Amniotic stem cell (primary cell): ENCODE results near the gene LSM5.

Source experiments
- DNase-seq: peaks from one replicate; lab custom pipeline; 2025; lab: John Stamatoyannopoulos, UW

LSM5 gene

GRCh38 chr7:32462451-32462850 is 27.7 kb downstream of the LSM5 start:
- no peak for DNase-seq

- no peak for DNase-seq
Observed at GRCh38 chr7:32461484-32461883, 28.7 kb downstream of the LSM5 start.

GRCh38 chr7:32459788-32460187 is 30.4 kb downstream of the LSM5 start:
- DNase-seq, result no peak

GRCh38 chr7:32458025-32458424 is 32.2 kb downstream of the LSM5 start:
- DNase-seq, result no peak

- DNase-seq, result no peak
Observed at GRCh38 chr7:32453341-32454011, 36.7 kb downstream of the LSM5 start.

- DNase-seq, result no peak
Observed at GRCh38 chr7:32447218-32447617, 43.0 kb downstream of the LSM5 start.

GRCh38 chr7:32436146-32436928 is 53.8 kb downstream of the LSM5 start:
- no peak for DNase-seq
